HG02759 (cell line): ENCODE measurements around the gene SYT8.

Experiments
- ATAC-seq: cut with Tn5 transposase; IDR thresholded peaks from one replicate; pipeline ENCODE4 v1.9.1; 2021; ENCODE audit warnings: mild to moderate bottlenecking, moderate library complexity; ENCODE audit not compliant: unreplicated experiment

Gene SYT8

DNA sequence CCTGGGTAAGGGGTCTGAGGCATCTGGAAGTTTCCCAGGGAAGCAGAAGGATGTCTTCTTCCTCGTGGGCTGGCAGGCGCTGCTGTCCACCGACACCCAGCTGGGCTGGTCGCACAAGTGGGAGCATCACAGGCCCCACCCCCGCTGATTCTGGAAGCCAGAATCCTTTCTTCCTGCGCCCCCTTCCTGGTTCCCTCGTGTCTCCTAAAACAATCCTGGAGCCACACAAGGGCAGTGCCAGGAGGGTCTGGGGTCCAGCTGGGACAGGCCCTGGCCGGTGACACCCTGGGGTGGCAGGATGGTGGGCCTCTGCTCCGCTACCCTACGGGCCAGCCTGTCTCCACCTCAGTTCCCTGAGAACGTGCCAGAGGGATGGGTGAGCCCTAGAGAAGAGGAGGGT lies 22.3 kb downstream of the SYT8 start:
- no peak for ATAC-seq

GRCh38 chr11:1858154-1858553 lies 23.4 kb downstream of the SYT8 start:
- no peak for ATAC-seq

GRCh38 chr11:1858576-1858975 lies 23.8 kb downstream of the SYT8 start:
- no peak for ATAC-seq

DNA sequence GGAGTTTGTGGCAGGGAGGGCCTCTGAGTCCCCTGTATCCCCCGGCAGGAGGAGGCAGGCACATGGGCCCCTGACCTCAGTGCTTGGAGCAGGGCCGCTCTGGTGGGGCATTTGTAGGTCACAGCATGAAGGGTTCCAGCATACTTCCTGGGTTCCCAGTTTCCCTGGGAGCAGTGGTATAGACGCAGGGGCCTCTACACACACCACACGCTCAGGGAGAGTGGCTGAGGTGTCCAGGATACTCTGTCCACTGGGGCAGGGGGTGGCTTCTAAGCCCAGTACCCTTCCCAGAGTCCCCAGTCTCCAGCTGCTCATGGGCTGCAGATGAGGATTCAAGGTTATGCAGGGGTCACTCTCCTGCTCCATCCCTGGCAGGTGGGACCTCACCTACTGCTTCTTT lies 24.2 kb downstream of the SYT8 start:
- ATAC-seq, result no peak

- ATAC-seq, result no peak
Measured at GRCh38 chr11:1860108-1860507, 25.3 kb downstream of the SYT8 start.

- ATAC-seq, result no peak
Measured at GRCh38 chr11:1861435-1862411, 26.9 kb downstream of the SYT8 start.

GRCh38 chr11:1862588-1863351 lies 28.0 kb downstream of the SYT8 start:
- no peak for ATAC-seq

- no peak for ATAC-seq
Measured at GRCh38 chr11:1863352-1864216, 28.8 kb downstream of the SYT8 start.

- no peak for ATAC-seq
Measured at GRCh38 chr11:1864231-1864630, 29.4 kb downstream of the SYT8 start.

- no peak for ATAC-seq
Measured at GRCh38 chr11:1864831-1865665, 30.3 kb downstream of the SYT8 start.

- no peak for ATAC-seq
Measured at GRCh38 chr11:1866226-1866625, 31.4 kb downstream of the SYT8 start.

DNA sequence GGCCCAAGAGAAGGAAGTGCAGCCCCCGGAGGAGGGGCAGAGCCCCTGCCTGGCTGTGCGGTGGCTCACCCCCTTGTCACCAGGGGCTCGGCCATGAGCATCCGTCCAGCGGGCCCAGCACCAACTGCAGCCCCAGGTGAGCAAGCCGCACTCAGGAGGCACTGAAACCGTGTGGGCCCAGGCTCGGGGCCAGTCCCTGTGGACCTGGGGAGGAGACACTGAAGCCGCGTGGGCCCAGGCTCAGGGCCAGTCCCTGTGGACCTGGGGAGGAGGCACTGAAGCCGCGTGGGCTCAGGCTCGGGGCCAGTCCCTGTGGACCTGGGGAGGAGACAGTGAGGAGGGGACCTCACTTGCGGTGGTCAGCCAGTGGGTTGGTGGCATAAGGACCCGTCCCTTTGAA lies 32.0 kb downstream of the SYT8 start:
- no peak for ATAC-seq

- no peak for ATAC-seq
Measured at GRCh38 chr11:1867381-1867780, 32.6 kb downstream of the SYT8 start.

DNA sequence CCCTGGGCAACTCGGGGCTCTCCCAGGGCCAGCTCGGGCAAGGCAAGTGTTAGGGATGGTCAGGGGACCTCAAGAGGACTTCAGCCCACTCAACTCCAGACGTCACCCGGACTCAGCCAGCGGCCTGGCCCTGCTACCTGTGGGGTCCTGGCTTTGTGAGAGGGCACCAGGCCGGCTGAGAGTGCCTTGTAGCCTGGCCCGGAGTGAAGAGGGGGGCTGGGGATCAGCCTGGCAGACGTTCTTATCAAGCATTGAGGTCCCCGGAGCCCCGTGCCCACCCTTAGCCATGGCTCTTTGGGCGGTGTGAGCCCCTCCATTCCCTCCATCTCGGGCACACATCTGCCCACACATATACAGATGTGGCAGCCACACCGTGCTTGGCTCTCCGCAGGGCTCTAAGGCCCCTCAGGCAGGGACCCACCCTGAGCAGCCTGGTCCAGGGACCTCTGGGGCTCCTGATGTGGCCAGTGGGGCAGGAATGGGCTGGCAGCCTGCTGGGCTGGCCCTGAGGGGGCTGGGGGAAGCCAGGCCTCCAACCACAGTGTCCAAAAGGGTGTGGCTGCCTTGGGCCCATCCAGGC lies 33.4 kb downstream of the SYT8 start:
- ATAC-seq, result no peak

GRCh38 chr11:1868636-1869291 lies 34.0 kb downstream of the SYT8 start:
- no peak for ATAC-seq

DNA sequence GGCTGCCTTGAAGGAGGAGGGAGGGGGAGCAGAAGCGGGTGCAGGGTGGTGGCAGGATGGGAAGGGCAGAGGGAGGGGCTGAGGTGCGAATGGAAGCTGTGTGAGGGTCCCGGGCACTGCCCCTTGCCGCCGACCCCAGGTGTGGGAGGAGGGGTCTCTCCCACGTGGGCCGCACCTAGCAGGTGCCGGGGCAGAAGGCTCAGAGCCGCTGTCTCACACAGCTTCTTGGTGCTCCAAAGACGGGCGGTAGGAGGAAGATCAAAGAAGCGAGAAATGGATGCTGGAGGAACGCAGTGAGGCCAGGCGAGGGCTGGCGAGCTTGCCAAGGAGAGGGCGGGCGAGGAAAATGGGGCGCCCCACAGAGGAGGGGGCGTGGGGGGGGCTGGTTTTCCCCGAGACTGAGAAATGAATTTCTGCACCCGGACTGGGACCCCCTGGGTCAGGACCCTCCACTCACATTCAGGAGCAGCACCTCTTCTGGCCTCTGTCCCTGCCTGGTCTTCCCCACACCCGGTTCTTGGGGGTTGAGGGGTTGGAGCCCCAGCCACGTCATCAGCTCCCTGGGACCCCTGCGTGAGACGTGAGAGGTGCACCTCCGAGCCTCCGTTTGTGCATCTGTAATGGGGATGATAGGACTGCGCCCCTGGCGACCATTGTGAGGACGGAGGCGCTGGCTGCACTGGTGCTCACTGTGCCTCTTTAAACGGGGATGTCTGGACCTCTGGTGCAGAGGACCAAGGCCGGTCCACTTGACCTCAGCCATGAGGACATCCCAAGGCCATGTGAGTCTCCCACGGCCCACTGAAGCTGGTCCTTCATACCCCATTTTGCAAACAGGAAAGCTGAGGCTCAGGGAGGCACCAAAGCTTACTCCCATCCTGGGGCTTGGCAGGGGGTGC lies 34.9 kb downstream of the SYT8 start:
- no peak for ATAC-seq

DNA sequence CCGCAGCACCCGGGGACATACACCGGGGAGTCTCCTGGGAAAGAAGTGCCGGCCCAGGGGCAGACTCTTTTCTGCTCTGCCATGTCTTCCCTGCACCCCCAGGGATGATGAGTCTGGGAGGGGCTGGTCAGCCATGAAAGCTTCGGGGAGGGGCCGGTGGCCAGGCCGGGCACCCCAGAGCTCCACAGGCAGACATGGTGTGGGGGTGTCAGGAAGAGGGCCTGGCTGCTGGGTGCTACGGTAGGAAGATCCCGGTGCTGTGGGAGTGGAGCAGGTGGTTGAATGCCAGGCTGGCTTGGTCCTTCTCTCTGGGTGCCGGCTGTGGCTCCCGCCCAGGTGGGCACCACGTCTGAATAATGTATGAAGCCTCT lies 35.5 kb downstream of the SYT8 start:
- ATAC-seq, result no peak

DNA sequence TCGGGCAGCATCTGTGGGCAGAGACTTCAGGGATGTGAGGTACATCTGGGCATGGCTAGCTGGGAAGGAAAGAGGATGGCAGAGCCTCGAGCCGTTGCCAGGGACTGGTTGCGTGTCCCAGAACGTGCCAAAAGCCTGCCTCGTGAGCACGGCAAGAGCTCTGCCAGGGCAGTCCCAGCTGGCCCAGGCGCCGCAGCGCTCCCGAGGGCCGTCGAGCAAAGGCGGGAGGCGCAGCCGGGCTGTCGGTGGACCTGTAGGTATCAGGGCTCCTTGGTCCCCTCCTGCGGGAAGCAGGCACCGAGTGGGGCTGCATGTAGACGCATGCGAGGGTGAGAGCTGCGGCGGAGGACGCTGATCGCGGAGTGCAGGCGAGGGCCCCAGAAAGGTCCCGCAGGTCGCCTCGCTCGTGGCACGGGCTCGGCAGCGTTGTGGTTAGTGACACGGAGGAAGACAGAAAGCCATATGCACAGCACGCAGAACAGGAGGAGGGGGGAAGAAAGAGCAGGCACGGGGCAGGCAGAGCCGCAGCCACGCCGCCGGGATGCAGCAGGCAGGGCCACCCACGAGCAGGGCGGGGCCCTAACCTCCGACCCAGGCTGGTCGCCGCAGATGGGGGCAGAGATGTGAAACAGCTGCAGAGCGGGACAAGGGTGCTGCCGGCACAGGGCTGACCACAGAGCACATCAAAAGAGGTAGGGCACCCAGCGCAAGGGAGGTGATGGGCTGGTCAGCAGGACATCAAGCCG lies 36.1 kb downstream of the SYT8 start:
- no peak for ATAC-seq
